Thyroid gland (tissue), 4 donors: ENCODE data around the gene KIAA0232. TPM values are rescaled to one million over a fixed set of nuclear protein-coding genes. Genes with fewer than 3 reads are reported as not detected.

Experiments
- DNase-seq, 2 donors: peaks; one replicate each; pipeline ENCODE4 v3.0.0-alpha.2; 2019
- H3K27ac ChIP-seq, 3 donors: fragments of 200-600 bp; sonication (generic); 1 replicate in 2 of 3; 2 replicates in 1 of 3; pipeline ENCODE4 v1.5.1; 2016 to 2019; ENCODE audit warnings: mild to moderate bottlenecking in 1 of 3, moderate library complexity in 1 of 3
- H3K27me3 ChIP-seq: fragments of 200-600 bp; sonication (generic); one replicate; pipeline ENCODE4 v1.5.1; 2019
- H3K36me3 ChIP-seq, 2 donors: fragments of 200-600 bp; sonication (generic); one replicate each; pipeline ENCODE4 v1.5.1; 2016 to 2019
- H3K4me1 ChIP-seq, 2 donors: fragments of 200-600 bp; sonication (generic); one replicate each; pipeline ENCODE4 v1.5.1; 2017 to 2019
- H3K4me3 ChIP-seq, 3 donors: fragments of 200-600 bp; sonication (generic); replicated peaks in 1 of 3; 1 replicate in 2 of 3; 2 replicates in 1 of 3; pipeline ENCODE4 v1.5.1; 2016; ENCODE audit warnings: mild to moderate bottlenecking in 1 of 3
- H3K9me3 ChIP-seq: fragments of 200-600 bp; sonication (generic); one replicate; pipeline ENCODE4 v1.5.1; 2017
- CTCF ChIP-seq, 6 experiments: fragments of 200-600 bp in 3 of 6; fragments of 450-650 bp in 3 of 6; sonication (generic) in 3 of 6; IDR thresholded peaks; one replicate each; pipeline ENCODE4 v1.5.1; 2016 to 2019; ENCODE audit warnings: antibody characterized with exemption in 6 of 6, mild to moderate bottlenecking in 2 of 6, inconsistent platforms in 1 of 6, moderate library complexity in 1 of 6
- POLR2A ChIP-seq, 2 donors: fragments of 450-650 bp; IDR thresholded peaks; one replicate each; pipeline ENCODE4 v1.6.1; 2017; ENCODE audit warnings: antibody characterized with exemption in 2 of 2, mild to moderate bottlenecking in 2 of 2, moderate library complexity in 1 of 2
- WGBS, 2 donors: methylation state at CpG; one replicate each; pipeline ENCODE4 v1.1.5; 2017; 5-methylcytosine and 5-hydroxymethylcytosine counted together
- intact Hi-C: fragments of 100-400 bp; cut with DNase I; formaldehyde crosslinking; loops from one replicate; pipeline ENCODE4 v1.15.1; 2023
- total RNA-seq, 4 donors: library from RNA; depleted of rRNA; stranded (reverse); fragments of >200 nt; gene quantifications; one replicate each; pipeline ENCODE4 v1.2.3, GENCODE V29; 2016

The KIAA0232 gene
- total RNA-seq = 10 to 100 TPM; 37.1 to 73.2 (median 50.6) TPM

GRCh38 chr4:6782147-6782845 lies at the start of gene KIAA0232:
KIAA0232 (plus strand) TSS chr4:6782727; CDS start chr4:6824454, 41,727 bp downstream.
- Histone ChIP-seq H3K27me3 (no peaks in the 10 kb centered on the region), H3K4me3 (peak within 1 kb of the TSS; percentile 74 to 100 (median 95)), H3K36me3 (no peaks in the 10 kb centered on the region), H3K27ac (peak within 1 kb of the TSS; percentile 91 to 99 (median 98)), H3K9me3 (no peaks in the 10 kb centered on the region), H3K4me1 (peaks cover 12 to 20% of the 10 kb centered on the region in 2 donors)
- intact Hi-C loops = loop anchor here (5.0 kb wide), 1 partner anchor 65 kb away; the partner anchor contains the start of gene BLOC1S4
- WGBS, 2 donors = 0 to 1% methylated on average over 16 to 27 of the region's 100 CpGs
- TF ChIP-seq CTCF (IDR thresholded peaks at IDR 0.05) = peak in 2 of 6 experiments; percentile 19 to 33
- TF ChIP-seq POLR2A (IDR thresholded peaks at IDR 0.05) = peak; percentile 57 to 97
- DNase-seq = peak; percentile 91 to 93

- peak overlapping the region in 1 of 3 donors; percentile 41 for H3K27ac ChIP-seq
- no peak for DNase-seq
These were observed 49.0 kb upstream of the KIAA0232 start for GRCh38 chr4:6733358-6734164.

GRCh38 chr4:6734165-6734786 lies 48.3 kb upstream of the KIAA0232 start:
- intact Hi-C loops = no loop called here
- Histone ChIP-seq H3K4me1 (peaks cover 4 to 10% of the 10 kb centered on the region in 2 donors), H3K27ac (no peak overlapping the region), H3K9me3 (no peaks in the 10 kb centered on the region), H3K4me3 (no peak overlapping the region), H3K27me3 (no peaks in the 10 kb centered on the region), H3K36me3 (no peaks in the 10 kb centered on the region)
- no peak for DNase-seq
- 82 to 90% methylated on average over 16 of the region's 16 CpGs for WGBS, 2 donors
- no peak for TF ChIP-seq CTCF (IDR thresholded peaks at IDR 0.05)

More at GRCh38 chr4:6733358-6734164, 49.0 kb upstream of the KIAA0232 start:
- Histone ChIP-seq H3K4me3 (no peak overlapping the region), H3K36me3 (no peaks in the 10 kb centered on the region), H3K9me3 (no peaks in the 10 kb centered on the region), H3K27me3 (no peaks in the 10 kb centered on the region), H3K4me1 (peaks cover 4 to 10% of the 10 kb centered on the region in 2 donors)
- intact Hi-C loops = no loop called here
- TF ChIP-seq CTCF (IDR thresholded peaks at IDR 0.05) (no peak), POLR2A (IDR thresholded peaks at IDR 0.05) (no peak)
- WGBS, 2 donors = 85 to 89% methylated on average over 24 to 27 of the region's 27 CpGs

GRCh38 chr4:6739920-6740319 lies 42.6 kb upstream of the KIAA0232 start:
- no peaks in the 10 kb centered on the region for H3K4me1 ChIP-seq
- H3K9me3 ChIP-seq = no peaks in the 10 kb centered on the region
- 88 to 90% methylated on average over 4 of the region's 4 CpGs for WGBS, 2 donors
- no peaks in the 10 kb centered on the region for H3K36me3 ChIP-seq
- intact Hi-C loops = no loop called here
- no peak for TF ChIP-seq POLR2A (IDR thresholded peaks at IDR 0.05)
- no peak for TF ChIP-seq CTCF (IDR thresholded peaks at IDR 0.05)
- no peak overlapping the region for H3K4me3 ChIP-seq
- H3K27me3 ChIP-seq = no peaks in the 10 kb centered on the region
- H3K27ac ChIP-seq = no peak overlapping the region
- no peak for DNase-seq
